OCI-LY3 (cell line): ENCODE data around the gene HDAC4.

Experiments used
- H2AFZ ChIP-seq: fragments of 200-600, 300-600 bp; shearing (Covaris generic); 2 replicates; pipeline ENCODE4 v1.6.0; 2014; ENCODE audit warnings: antibody characterized with exemption, low read depth, low read length
- H3K27ac ChIP-seq: fragments of 200-600, 300-600 bp; sonication (generic); 2 replicates; pipeline ENCODE4 v1.5.1; 2014; ENCODE audit warnings: mild to moderate bottlenecking, low read length, moderate library complexity, mixed read lengths
- H3K27me3 ChIP-seq: fragments of 200-600, 300-600 bp; sonication (generic); 2 replicates; pipeline ENCODE4 v1.6.1; 2014; ENCODE audit warnings: low read depth, low read length, mixed read lengths
- H3K36me3 ChIP-seq: fragments of 200-600, 300-600 bp; sonication (generic); replicated peaks from 2 replicates; pipeline ENCODE3; 2014; ENCODE audit warnings: low read depth, low read length, mixed read lengths
- H3K4me1 ChIP-seq: fragments of 300-600, 200-600 bp; sonication (generic); 2 replicates; pipeline ENCODE4 v1.6.1; 2014; ENCODE audit warnings: low read length, mixed read lengths
- H3K4me2 ChIP-seq: fragments of 200-600, 300-600 bp; sonication (generic); 2 replicates; pipeline ENCODE4 v1.6.1; 2014; ENCODE audit warnings: low read length, mixed read lengths
- H3K4me3 ChIP-seq: fragments of 300-600, 200-600 bp; sonication (generic); 2 replicates; pipeline ENCODE4 v1.5.1; 2014; ENCODE audit warnings: antibody characterized with exemption, mild to moderate bottlenecking, low read length, moderate library complexity
- H3K79me2 ChIP-seq: fragments of 300-600, 200-600 bp; shearing (Covaris generic); 2 replicates; pipeline ENCODE4 v1.6.1; 2014; ENCODE audit warnings: mild to moderate bottlenecking, low read length, mixed read lengths
- H3K9ac ChIP-seq: fragments of 300-600, 200-600 bp; shearing (Covaris generic); 2 replicates; pipeline ENCODE4 v1.6.0; 2014; ENCODE audit warnings: mild to moderate bottlenecking, low read length, moderate library complexity
- H3K9me3 ChIP-seq: fragments of 200-600, 300-600 bp; shearing (Covaris generic); 2 replicates; pipeline ENCODE4 v1.6.1; 2014; ENCODE audit warnings: low read length, mixed read lengths; ENCODE audit not compliant: insufficient read depth
- H4K20me1 ChIP-seq: fragments of 200-600, 300-600 bp; sonication (generic); 2 replicates; pipeline ENCODE4 v1.6.1; 2016; ENCODE audit warnings: low read length, mixed read lengths; ENCODE audit not compliant: insufficient read depth
- EZH2phosphoT487 ChIP-seq: fragments of 200-600 bp; shearing (Covaris generic); IDR thresholded peaks from 2 replicates; pipeline ENCODE4 v1.6.1; 2018; ENCODE audit warnings: antibody characterized with exemption, mixed run types, low read depth
- TF ChIP-seq, protein P1 (sequence below): fragments of 200-600, 300-600 bp; sonication (generic); IDR thresholded peaks from 2 replicates; pipeline ENCODE4 v1.5.1; 2014; ENCODE audit warnings: antibody characterized with exemption, low read length, low read depth

The HDAC4 gene

GRCh38 chr2:239135531-239135930, 265.3 kb downstream of the HDAC4 start:
- no peak overlapping the region for H2AFZ ChIP-seq
- no peak overlapping the region for H3K4me3 ChIP-seq
- H3K27ac ChIP-seq = no peak overlapping the region
- H3K4me2 ChIP-seq = no peak overlapping the region
- H3K27me3 ChIP-seq = no peaks in the 10 kb centered on the region
- no peaks in the 10 kb centered on the region for H3K36me3 ChIP-seq
- no peaks in the 10 kb centered on the region for H3K9me3 ChIP-seq
- H3K9ac ChIP-seq = no peak overlapping the region
- H4K20me1 ChIP-seq = no peaks in the 10 kb centered on the region
- H3K79me2 ChIP-seq = no peaks in the 10 kb centered on the region
- H3K4me1 ChIP-seq = no peaks in the 10 kb centered on the region
- no peak for TF ChIP-seq EZH2phosphoT487
- TF ChIP-seq, protein P1, sequence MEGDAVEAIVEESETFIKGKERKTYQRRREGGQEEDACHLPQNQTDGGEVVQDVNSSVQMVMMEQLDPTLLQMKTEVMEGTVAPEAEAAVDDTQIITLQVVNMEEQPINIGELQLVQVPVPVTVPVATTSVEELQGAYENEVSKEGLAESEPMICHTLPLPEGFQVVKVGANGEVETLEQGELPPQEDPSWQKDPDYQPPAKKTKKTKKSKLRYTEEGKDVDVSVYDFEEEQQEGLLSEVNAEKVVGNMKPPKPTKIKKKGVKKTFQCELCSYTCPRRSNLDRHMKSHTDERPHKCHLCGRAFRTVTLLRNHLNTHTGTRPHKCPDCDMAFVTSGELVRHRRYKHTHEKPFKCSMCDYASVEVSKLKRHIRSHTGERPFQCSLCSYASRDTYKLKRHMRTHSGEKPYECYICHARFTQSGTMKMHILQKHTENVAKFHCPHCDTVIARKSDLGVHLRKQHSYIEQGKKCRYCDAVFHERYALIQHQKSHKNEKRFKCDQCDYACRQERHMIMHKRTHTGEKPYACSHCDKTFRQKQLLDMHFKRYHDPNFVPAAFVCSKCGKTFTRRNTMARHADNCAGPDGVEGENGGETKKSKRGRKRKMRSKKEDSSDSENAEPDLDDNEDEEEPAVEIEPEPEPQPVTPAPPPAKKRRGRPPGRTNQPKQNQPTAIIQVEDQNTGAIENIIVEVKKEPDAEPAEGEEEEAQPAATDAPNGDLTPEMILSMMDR = no peak

- TF ChIP-seq, protein P1 = no peak
- TF ChIP-seq EZH2phosphoT487 = no peak
- no peak overlapping the region for H2AFZ ChIP-seq
- no peaks in the 10 kb centered on the region for H3K36me3 ChIP-seq
Measured at GRCh38 chr2:239133945-239134570, 266.8 kb downstream of the HDAC4 start.

GRCh38 chr2:239132786-239133185, 268.0 kb downstream of the HDAC4 start:
- H3K4me1 ChIP-seq = no peaks in the 10 kb centered on the region
- H3K27me3 ChIP-seq = no peaks in the 10 kb centered on the region
- no peaks in the 10 kb centered on the region for H3K36me3 ChIP-seq
- H3K9me3 ChIP-seq = no peaks in the 10 kb centered on the region
- H3K79me2 ChIP-seq = no peaks in the 10 kb centered on the region
- no peak overlapping the region for H2AFZ ChIP-seq
- H3K4me3 ChIP-seq = no peak overlapping the region
- H3K4me2 ChIP-seq = no peak overlapping the region
- no peaks in the 10 kb centered on the region for H4K20me1 ChIP-seq
- no peak overlapping the region for H3K27ac ChIP-seq
- H3K9ac ChIP-seq = no peak overlapping the region
- TF ChIP-seq, protein P1 = no peak
- no peak for TF ChIP-seq EZH2phosphoT487

More at GRCh38 chr2:239133945-239134570, 266.8 kb downstream of the HDAC4 start:
- Histone ChIP-seq H3K27me3 (no peaks in the 10 kb centered on the region), H3K79me2 (no peaks in the 10 kb centered on the region), H3K27ac (no peak overlapping the region), H3K9me3 (no peaks in the 10 kb centered on the region), H3K4me3 (no peak overlapping the region), H3K4me1 (no peaks in the 10 kb centered on the region), H3K4me2 (no peak overlapping the region), H3K9ac (no peak overlapping the region), H4K20me1 (no peaks in the 10 kb centered on the region)

- Histone ChIP-seq H3K4me1 (no peaks in the 10 kb centered on the region), H3K9me3 (no peaks in the 10 kb centered on the region), H3K4me3 (no peak overlapping the region), H3K4me2 (no peak overlapping the region), H2AFZ (no peak overlapping the region), H3K27ac (no peak overlapping the region), H3K9ac (no peak overlapping the region), H4K20me1 (no peaks in the 10 kb centered on the region), H3K79me2 (no peaks in the 10 kb centered on the region), H3K27me3 (no peaks in the 10 kb centered on the region), H3K36me3 (no peaks in the 10 kb centered on the region)
- TF ChIP-seq, protein P1 = no peak
- TF ChIP-seq EZH2phosphoT487 = no peak
Measured at GRCh38 chr2:239132156-239132709, 268.6 kb downstream of the HDAC4 start.
